ENCODE data around the gene GYPA.
"Not testable (repeated sequence)": the region's sequence is repeated elsewhere in the genome, so short reads cannot be mapped to it uniquely, and the experiment has no call there.

GYPA gene

DNA sequence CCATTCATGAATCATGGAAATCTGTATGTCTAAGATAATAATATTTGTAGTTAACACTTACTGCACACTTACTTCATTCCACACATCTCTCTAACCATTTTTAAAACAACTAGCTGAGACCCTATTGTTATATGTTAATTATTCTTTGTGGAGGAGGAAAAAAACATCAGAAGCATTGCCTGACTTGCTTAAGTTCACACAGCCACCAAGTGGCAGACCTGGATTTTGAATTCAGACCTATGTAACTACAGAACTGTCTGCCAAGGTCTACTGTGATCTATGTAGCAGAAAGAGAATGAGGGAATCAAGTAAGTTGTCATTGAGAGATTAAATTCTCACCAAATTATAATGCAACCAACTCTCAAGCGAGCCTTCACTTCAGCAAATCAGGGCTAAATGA, 10.4 kb downstream of the GYPA start:
- H3K4me1 ChIP-seq (ENCODE audit: control insufficient read depth in 5 of 5, insufficient read depth in 5 of 5, low read length in 5 of 5); H3K9ac ChIP-seq (ENCODE audit: low read length in 5 of 5); H3K4me3 ChIP-seq (ENCODE audit: low read depth in 1 of 5, low read length in 5 of 5); H3K36me3 ChIP-seq (ENCODE audit: control insufficient read depth in 5 of 5, insufficient read depth in 5 of 5, low read length in 5 of 5); H3K27ac ChIP-seq (ENCODE audit: low read depth, low read length); H3K27me3 ChIP-seq (ENCODE audit: control insufficient read depth in 5 of 5, insufficient read depth in 4 of 5, low read length in 5 of 5); H3K9me3 ChIP-seq (ENCODE audit: control insufficient read depth in 5 of 5, low read length in 5 of 5): not testable (repeated sequence)

DNA sequence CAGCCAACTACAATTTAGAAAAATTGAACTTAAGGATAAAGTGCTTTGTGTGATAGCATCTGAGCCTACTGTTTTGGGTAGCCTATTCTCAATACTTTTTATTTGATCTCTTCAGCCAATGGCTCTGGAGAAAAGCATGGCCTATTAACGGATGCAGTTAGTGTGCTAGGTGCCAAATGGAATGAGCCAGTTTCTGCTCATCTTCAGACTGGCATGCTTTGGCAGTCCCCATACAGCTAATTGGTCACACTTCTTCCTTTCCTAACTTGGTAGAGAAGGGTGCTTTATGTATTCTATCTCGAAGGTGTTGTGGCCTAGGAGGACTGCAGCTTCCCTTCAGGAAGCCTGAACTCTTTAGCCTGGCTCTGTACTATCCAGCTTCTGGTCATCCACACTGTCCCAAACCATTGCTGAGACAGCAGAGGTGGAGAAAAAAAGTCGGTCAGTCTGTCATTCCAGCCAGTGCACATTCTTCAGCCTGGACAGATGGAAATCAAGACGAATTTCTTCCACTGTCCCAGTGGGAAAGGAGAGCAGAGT, 11.1 kb downstream of the GYPA start:
- H3K4me3 ChIP-seq (ENCODE audit: low read depth in 1 of 5, low read length in 5 of 5); H3K36me3 ChIP-seq (ENCODE audit: control insufficient read depth in 5 of 5, insufficient read depth in 5 of 5, low read length in 5 of 5); H3K9me3 ChIP-seq (ENCODE audit: control insufficient read depth in 5 of 5, low read length in 5 of 5); H3K9ac ChIP-seq (ENCODE audit: low read length in 5 of 5); H3K27ac ChIP-seq (ENCODE audit: low read depth, low read length); H3K4me1 ChIP-seq (ENCODE audit: control insufficient read depth in 5 of 5, insufficient read depth in 5 of 5, low read length in 5 of 5); H3K27me3 ChIP-seq (ENCODE audit: control insufficient read depth in 5 of 5, insufficient read depth in 4 of 5, low read length in 5 of 5): not testable (repeated sequence)

DNA sequence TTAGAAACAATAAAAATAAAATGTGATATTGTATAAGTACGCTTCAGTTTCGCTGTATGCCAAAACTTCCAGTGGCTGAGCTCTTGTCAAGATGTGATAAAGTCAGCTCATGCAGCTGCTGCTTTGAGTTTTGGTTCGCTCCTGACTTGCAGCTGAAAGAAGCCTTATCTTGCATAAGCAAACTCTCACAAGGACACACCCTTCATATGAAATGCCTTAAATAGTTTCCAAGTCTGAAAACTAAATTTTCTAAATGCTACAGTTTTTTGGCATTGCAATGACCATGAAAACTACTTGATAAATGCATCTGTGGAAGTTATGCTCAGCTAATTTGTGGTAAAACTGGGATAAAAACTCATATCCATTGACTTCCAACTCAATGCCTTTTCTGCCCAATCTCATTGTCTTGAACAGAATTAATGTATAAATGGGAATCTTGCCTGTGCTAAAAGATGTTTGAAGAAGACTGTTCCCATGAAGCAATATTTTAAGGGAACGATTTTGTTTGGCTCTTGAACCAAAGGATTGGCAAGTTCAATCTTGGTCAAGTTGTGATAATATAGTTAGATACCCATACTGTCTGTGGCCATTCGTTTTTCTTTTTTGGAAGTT, 11.7 kb downstream of the GYPA start:
- not testable (repeated sequence) for H3K9ac ChIP-seq (ENCODE audit: low read length in 5 of 5); H3K4me1 ChIP-seq (ENCODE audit: control insufficient read depth in 5 of 5, insufficient read depth in 5 of 5, low read length in 5 of 5); H3K9me3 ChIP-seq (ENCODE audit: control insufficient read depth in 5 of 5, low read length in 5 of 5); H3K36me3 ChIP-seq (ENCODE audit: control insufficient read depth in 5 of 5, insufficient read depth in 5 of 5, low read length in 5 of 5); H3K27me3 ChIP-seq (ENCODE audit: control insufficient read depth in 5 of 5, insufficient read depth in 4 of 5, low read length in 5 of 5); H3K27ac ChIP-seq (ENCODE audit: low read depth, low read length); H3K4me3 ChIP-seq (ENCODE audit: low read depth in 1 of 5, low read length in 5 of 5)

DNA sequence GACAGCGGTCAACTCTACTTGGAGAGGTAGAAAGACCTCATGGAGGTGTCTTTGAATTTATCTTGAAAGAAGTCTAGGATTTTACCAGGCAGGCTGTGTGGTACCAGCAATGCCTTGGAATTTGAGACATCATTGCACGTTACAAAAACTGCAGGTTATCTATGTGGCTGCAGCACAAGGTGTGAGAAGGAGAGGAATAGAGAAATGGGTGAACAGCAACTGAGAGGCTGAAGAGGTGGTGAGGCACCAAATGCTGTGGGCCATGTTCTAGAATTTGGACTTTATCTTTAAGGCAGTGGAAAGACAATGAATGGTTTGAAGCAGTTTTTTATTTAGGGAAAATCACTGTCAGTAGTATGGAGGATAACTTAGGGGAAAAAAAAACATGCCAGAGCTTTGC, 15.4 kb downstream of the GYPA start:
- H3K27ac ChIP-seq (ENCODE audit: low read depth, low read length); H3K9me3 ChIP-seq (ENCODE audit: control insufficient read depth in 5 of 5, low read length in 5 of 5); H3K4me1 ChIP-seq (ENCODE audit: control insufficient read depth in 5 of 5, insufficient read depth in 5 of 5, low read length in 5 of 5); H3K9ac ChIP-seq (ENCODE audit: low read length in 5 of 5); H3K27me3 ChIP-seq (ENCODE audit: control insufficient read depth in 5 of 5, insufficient read depth in 4 of 5, low read length in 5 of 5); H3K4me3 ChIP-seq (ENCODE audit: low read depth in 1 of 5, low read length in 5 of 5); H3K36me3 ChIP-seq (ENCODE audit: control insufficient read depth in 5 of 5, insufficient read depth in 5 of 5, low read length in 5 of 5): not testable (repeated sequence)

DNA sequence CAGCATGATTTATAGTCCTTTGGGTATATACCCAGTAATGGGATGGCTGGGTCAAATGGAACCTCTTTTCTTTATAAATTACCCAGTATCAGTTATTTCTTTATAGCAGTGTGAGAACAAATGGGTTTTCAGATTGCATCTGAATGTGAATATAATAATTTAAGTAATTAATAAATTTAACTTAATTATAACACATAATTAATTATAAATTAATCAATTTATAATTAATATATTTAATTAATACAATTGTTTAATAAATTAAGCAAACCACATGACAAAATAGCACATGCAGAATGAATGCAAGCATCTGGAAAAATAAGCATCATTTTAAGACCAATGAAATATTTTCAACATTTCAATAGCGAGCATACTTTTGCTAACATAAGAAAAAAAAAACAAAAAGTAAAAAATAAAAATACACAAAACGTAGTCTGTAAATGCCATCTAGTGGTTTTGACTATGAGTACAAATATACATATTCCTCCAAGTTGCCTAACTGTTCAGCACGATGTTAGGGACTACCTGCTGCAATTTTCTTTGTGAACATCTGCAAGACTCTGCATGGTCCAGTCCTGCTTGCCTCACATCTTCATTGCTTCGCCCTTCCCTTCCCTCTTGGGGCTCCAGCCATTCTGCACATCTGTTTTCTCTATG, 16.4 kb downstream of the GYPA start:
- not testable (repeated sequence) for H3K27me3 ChIP-seq (ENCODE audit: control insufficient read depth in 5 of 5, insufficient read depth in 4 of 5, low read length in 5 of 5); H3K9me3 ChIP-seq (ENCODE audit: control insufficient read depth in 5 of 5, low read length in 5 of 5); H3K36me3 ChIP-seq (ENCODE audit: control insufficient read depth in 5 of 5, insufficient read depth in 5 of 5, low read length in 5 of 5); H3K9ac ChIP-seq (ENCODE audit: low read length in 5 of 5); H3K4me1 ChIP-seq (ENCODE audit: control insufficient read depth in 5 of 5, insufficient read depth in 5 of 5, low read length in 5 of 5); H3K4me3 ChIP-seq (ENCODE audit: low read depth in 1 of 5, low read length in 5 of 5); H3K27ac ChIP-seq (ENCODE audit: low read depth, low read length)

DNA sequence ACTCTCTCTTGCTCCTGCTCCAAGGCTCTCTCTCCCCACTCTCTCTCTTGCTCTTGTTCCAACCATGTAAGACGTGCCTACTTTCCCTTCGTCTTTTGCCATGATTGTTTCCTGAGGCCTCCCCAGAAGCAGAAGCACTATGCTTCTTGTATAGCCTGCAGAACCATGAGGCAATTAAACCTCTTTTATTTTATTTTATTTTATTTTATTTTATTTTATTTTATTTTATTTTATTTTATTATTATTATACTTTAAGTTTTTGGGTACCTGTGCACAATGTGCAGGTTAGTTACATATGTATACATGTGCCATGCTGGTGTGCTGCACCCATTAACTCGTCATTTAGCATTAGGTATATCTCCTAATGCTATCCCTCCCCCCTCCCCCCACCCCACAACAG, 17.2 kb downstream of the GYPA start:
- not testable (repeated sequence) for H3K27ac ChIP-seq (ENCODE audit: low read depth, low read length); H3K36me3 ChIP-seq (ENCODE audit: control insufficient read depth in 5 of 5, insufficient read depth in 5 of 5, low read length in 5 of 5); H3K9me3 ChIP-seq (ENCODE audit: control insufficient read depth in 5 of 5, low read length in 5 of 5); H3K9ac ChIP-seq (ENCODE audit: low read length in 5 of 5); H3K27me3 ChIP-seq (ENCODE audit: control insufficient read depth in 5 of 5, insufficient read depth in 4 of 5, low read length in 5 of 5); H3K4me1 ChIP-seq (ENCODE audit: control insufficient read depth in 5 of 5, insufficient read depth in 5 of 5, low read length in 5 of 5); H3K4me3 ChIP-seq (ENCODE audit: low read depth in 1 of 5, low read length in 5 of 5)

DNA sequence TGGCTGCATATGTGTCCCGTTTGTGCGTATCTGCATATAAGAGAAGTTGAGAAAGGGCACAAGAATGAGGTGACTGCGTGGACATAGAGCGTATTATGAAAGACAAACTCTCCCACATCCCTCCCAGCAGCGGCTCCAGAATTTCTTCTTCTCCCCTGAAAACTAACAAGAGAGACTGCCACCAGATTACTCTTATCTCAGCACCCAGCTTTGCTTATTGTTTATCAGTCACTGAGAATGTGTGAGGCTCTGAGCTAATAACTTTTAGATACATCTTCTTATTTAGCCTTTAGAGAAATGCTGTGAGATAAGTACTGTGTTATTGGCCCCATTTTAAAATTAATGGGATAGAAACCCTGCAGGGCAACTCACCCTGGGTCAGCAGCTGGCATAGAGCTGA, 20.8 kb downstream of the GYPA start:
- H3K27ac ChIP-seq (ENCODE audit: low read depth, low read length); H3K27me3 ChIP-seq (ENCODE audit: control insufficient read depth in 5 of 5, insufficient read depth in 4 of 5, low read length in 5 of 5); H3K9me3 ChIP-seq (ENCODE audit: control insufficient read depth in 5 of 5, low read length in 5 of 5); H3K36me3 ChIP-seq (ENCODE audit: control insufficient read depth in 5 of 5, insufficient read depth in 5 of 5, low read length in 5 of 5); H3K4me1 ChIP-seq (ENCODE audit: control insufficient read depth in 5 of 5, insufficient read depth in 5 of 5, low read length in 5 of 5); H3K4me3 ChIP-seq (ENCODE audit: low read depth in 1 of 5, low read length in 5 of 5); H3K9ac ChIP-seq (ENCODE audit: low read length in 5 of 5): not testable (repeated sequence)

DNA sequence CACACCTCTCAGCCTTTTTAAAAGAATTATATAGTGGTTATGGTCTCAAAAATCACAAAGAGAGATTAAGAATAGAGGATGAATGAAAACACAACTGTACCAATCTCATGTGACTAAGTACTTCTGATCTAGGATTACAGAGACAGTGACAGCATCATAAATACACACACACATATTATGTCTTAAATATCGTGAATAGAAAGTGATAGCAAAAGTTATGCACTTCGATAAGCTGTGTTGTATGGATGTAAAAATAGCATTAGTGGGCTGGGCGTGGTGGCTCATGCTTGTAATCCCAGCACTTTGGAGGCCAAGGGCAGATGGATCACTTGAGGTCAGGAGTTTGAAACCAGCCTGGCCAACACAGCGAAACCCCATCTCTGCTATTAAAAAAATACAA, 25.0 kb downstream of the GYPA start:
- Histone ChIP-seq H3K9me3 (ENCODE audit: control insufficient read depth in 5 of 5, low read length in 5 of 5) (no peaks in the 10 kb centered on the region), H3K4me1 (ENCODE audit: control insufficient read depth in 5 of 5, insufficient read depth in 5 of 5, low read length in 5 of 5) (no peaks in the 10 kb centered on the region), H3K27ac (ENCODE audit: low read depth, low read length) (no peak overlapping the region), H3K27me3 (ENCODE audit: control insufficient read depth in 5 of 5, insufficient read depth in 4 of 5, low read length in 5 of 5) (no peaks in the 10 kb centered on the region), H3K36me3 (ENCODE audit: control insufficient read depth in 5 of 5, insufficient read depth in 5 of 5, low read length in 5 of 5) (no peaks in the 10 kb centered on the region), H3K4me3 (ENCODE audit: low read depth in 1 of 5, low read length in 5 of 5) (no peak overlapping the region), H3K9ac (ENCODE audit: low read length in 5 of 5) (no peak overlapping the region)

DNA sequence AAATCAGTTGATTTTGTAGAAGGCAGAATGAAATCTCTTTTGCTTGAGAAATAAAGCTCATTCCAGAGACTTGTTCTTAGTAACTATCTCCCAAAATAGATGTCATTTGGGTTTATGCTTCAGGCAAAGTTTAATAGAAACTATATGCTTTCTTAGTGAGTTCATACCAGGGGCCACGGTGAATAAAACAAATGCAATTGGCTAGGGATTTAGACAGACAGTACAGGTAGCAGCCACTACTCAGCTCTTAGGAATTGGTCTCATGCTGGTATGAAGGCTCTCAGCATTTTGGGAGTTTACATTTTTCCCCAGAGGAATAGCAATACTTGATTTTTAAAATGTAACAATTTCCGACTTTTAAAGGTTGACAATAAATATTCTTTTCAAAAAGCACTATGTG, 27.0 kb downstream of the GYPA start:
- Histone ChIP-seq H3K27ac (ENCODE audit: low read depth, low read length) (no peak overlapping the region), H3K9ac (ENCODE audit: low read length in 5 of 5) (no peak overlapping the region), H3K4me3 (ENCODE audit: low read depth in 1 of 5, low read length in 5 of 5) (no peak overlapping the region), H3K4me1 (ENCODE audit: control insufficient read depth in 5 of 5, insufficient read depth in 5 of 5, low read length in 5 of 5) (no peaks in the 10 kb centered on the region), H3K27me3 (ENCODE audit: control insufficient read depth in 5 of 5, insufficient read depth in 4 of 5, low read length in 5 of 5) (no peaks in the 10 kb centered on the region), H3K9me3 (ENCODE audit: control insufficient read depth in 5 of 5, low read length in 5 of 5) (no peaks in the 10 kb centered on the region), H3K36me3 (ENCODE audit: control insufficient read depth in 5 of 5, insufficient read depth in 5 of 5, low read length in 5 of 5) (no peaks in the 10 kb centered on the region)

DNA sequence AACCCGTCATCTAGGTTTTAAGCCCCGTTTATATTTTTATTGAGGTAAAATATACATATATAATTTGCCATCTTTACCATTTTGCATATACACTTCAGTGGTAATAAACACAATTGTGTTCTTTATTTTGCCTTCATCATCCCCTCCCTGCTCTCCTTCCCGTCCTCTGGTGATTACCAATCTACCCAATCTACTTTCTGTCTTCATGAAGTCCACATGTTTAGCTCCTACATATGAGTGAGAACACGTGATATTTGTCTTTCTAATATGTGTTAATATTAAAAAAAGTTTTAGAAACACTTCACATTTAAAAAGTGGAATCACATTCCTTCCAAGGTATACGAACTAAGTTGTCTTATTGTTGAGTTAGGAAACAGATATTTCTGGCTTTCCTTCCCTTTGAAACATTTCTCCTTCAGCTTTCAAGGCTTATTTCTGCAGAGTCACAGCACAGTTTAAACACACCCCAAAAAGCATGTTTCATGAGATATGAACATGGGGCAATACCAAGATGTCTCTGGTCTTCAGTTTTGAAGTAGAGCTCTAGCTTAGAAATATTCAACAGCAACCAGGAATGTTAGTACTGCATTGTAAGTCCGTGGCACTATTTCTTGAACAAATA, 35.9 kb downstream of the GYPA start:
- H3K36me3 ChIP-seq (ENCODE audit: control insufficient read depth in 5 of 5, insufficient read depth in 5 of 5, low read length in 5 of 5), result no peaks in the 10 kb centered on the region

More for the DNA sequence above, 35.9 kb downstream of the GYPA start:
- Histone ChIP-seq H3K27ac (ENCODE audit: low read depth, low read length) (no peak overlapping the region), H3K4me3 (ENCODE audit: low read depth in 1 of 5, low read length in 5 of 5) (no peak overlapping the region), H3K4me1 (ENCODE audit: control insufficient read depth in 5 of 5, insufficient read depth in 5 of 5, low read length in 5 of 5) (no peaks in the 10 kb centered on the region), H3K9me3 (ENCODE audit: control insufficient read depth in 5 of 5, low read length in 5 of 5) (no peaks in the 10 kb centered on the region), H3K9ac (ENCODE audit: low read length in 5 of 5) (no peak overlapping the region), H3K27me3 (ENCODE audit: control insufficient read depth in 5 of 5, insufficient read depth in 4 of 5, low read length in 5 of 5) (no peaks in the 10 kb centered on the region)
